GM18870 (cell line): Measurements from ENCODE around the gene FKBP10.
"Not testable (repeated sequence)": the region's sequence is repeated elsewhere in the genome, so short reads cannot be mapped to it uniquely, and the experiment has no call there.

ENCODE experiments used
- ATAC-seq: cut with Tn5 transposase; IDR thresholded peaks from one replicate; pipeline ENCODE4 v1.9.1; 2021; ENCODE audit warnings: moderate library complexity; ENCODE audit not compliant: unreplicated experiment

The FKBP10 gene

DNA sequence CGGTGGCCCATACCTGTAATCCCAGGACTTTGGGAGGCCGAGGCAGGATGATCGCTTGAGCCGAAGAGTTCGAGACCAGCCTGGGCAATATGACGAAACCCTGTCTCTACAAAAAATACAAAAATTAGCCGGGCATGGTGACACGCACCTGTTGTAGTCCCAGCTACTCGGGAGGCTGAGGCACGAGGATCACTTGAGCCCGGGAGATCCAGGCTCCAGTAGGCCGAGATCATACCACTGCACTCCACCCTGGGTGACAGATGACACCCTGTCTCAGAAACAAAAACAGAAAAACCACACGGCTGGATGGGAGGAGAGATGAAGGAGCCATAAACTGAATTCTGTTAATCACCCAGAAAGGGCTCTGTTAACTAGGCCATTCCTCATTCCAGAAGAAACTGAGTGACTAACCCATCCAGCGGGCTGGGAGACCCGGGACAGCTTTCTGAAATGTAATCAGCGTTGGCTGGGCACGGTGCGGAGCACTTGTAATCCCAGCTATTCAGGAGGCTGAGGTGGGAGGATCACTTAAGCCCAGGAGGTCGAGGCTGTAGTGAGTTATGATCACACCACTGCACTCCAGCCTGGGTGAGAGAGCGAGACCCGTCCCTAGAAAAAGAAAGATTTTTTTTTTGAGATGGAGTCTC is 23.9 kb downstream of the FKBP10 start:
- no peak for ATAC-seq

DNA sequence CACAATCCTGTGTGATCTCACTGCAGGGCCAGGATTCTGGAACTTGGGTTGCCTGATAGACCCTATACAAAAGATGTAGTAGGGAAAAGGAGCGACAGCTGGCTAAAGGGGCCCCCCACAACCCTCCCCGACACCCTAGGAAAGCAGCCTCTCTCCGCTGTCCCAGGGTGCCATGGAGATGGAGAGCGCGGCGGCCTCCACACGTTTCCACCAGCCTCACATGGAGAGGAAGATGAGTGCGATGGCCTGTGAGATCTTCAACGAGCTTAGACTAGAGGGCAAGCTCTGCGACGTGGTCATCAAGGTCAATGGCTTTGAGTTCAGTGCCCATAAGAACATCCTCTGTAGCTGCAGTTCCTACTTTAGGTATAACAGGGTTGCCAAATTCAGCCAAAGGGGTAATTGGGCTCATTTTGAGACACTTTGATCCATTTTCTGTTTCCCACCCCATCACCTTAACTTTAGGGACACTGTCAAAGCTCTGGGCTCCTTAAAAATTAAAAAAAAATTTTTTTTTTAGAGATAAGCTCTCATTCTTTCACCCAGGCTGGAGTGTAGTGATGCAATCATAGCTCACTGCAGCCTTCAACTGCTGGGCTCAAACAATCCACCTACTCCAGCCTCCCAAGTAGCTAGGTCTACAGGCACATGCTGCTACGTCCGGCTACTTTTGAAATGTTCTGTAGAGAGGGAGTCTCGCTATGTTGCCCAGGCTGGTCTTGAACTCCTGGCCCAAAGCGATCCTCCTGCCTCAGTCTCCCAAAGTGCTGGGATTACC is 25.1 kb downstream of the FKBP10 start, which contains the start of gene KLHL10:
KLHL10 (plus strand) TSS at position 65 of the 778 bp plus-strand sequence; CDS start at position 173, 108 bp downstream.
- no peak for ATAC-seq

DNA sequence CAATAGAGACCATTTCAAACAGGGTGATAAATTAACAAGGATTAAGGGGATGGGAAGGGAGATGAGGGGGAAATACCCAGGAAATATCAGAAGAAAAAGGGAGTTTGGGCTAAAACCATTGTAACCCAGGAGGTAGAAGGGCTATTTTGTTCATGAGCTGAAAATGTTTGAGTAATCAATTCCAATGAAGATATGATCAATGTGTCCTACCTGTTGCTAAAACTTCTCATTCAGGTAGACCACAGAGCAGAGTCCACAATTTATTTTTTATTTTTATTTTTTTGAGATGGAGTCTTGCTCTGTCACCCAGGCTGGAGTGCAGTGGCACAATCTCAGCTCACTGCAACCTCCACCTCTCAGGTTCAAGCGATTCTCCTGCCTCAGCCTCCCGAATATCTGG is 26.6 kb downstream of the FKBP10 start:
- not testable (repeated sequence) for ATAC-seq

DNA sequence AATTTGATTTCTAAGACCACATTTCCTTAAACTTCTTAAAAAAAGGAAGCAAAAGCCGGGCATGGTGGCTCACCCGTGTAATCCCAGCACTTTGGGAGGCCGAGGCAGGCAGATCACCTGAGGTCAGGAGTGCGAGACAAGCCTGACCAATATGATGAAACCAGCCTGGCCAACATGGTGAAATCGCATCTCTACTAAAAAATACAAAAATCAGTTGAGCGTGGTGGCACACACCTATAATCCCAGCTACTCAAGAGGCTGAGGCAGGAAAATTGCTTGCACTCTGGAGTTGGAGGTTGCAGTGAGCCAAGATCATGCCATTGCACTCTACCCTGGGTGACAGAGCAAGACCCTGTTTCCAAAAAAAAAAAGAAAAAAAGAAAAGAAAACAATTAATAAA is 28.0 kb downstream of the FKBP10 start:
- ATAC-seq, result not testable (repeated sequence)

DNA sequence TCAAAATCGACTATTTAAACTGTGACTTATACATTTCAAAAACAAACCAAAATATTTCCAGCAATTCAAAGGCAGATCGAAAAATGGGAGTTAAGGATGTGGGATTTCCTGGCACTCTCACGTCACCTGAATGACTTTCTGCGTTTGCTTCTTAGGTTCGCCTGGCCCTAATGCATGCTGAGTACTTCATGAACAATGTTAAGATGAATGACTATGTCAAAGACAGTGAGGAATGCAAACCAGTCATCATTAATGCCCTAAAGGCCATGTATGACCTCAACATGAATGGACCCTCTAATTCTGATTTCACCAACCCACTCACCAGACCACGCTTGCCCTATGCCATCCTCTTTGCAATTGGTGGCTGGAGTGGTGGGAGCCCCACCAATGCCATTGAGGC is 32.2 kb downstream of the FKBP10 start:
- no peak for ATAC-seq

DNA sequence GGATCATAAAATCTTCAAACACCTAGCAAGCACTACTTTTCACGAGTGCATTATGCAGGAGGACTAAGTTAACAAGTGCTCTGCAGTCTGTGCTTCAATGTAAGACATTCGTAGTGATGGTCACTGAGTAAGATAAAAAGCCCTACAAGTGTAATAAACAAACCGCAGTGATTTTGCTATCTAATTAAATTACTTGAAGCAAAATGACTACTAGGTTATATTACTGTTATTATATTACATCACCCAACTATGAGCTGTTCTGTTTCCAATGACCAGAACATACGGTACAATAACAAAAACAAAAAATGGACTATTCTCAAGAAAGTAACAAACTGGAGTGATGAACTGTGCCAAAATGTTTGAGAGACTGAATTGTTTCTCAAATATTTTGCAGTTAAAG is 36.0 kb downstream of the FKBP10 start:
- no peak for ATAC-seq

DNA sequence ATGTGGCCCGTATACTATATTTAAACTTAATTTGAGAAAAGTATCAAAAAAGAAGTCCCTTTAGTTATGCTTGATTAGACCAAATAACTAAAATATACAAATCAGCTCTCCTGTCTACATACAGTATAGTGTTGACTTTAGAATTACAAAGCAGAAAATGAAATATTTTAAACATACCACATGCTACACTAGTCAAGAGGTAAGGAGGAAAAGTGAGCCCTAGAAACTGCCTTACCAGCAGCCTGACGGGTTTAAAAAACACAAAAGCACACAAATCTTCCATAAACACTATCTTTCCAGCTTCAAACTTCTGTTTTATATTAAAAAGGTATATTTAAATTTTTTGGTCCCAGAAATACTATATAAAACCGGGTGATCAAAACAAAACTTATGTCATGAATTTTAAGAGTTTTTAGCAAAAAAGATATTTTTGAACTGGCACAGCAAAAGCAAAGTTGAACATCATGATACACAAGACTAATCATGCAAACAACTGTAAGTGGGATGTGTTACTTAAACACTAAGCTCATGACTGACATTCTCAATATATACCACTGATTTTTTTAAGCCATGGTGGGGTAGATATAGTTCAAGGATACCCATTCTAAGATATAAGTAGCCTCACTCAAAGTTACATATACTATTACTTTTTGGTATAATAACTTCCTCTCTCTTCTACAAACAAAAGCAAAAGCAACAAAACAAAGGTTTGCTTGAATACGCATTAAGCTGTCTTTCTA is 36.6 kb downstream of the FKBP10 start:
- no peak for ATAC-seq

DNA sequence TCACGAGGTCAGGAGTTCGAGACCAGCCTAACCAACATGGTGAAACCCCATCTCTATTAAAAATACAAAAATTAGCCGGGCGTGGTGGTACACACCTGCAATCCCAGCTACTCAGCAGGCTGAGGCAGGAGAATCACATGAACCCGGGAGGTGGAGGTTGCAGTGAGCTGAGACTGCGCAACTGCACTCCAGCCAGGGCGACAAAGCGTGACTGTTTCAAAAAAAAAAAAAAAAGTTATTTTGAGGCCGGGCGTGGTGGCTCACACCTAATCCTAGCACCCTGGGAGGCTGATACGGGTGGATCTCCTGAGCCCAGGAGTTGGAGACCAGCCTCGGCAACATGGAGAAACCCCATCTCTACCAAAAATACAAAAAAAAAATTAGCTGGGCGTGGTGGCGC is 38.6 kb downstream of the FKBP10 start:
- ATAC-seq, result not testable (repeated sequence)

DNA sequence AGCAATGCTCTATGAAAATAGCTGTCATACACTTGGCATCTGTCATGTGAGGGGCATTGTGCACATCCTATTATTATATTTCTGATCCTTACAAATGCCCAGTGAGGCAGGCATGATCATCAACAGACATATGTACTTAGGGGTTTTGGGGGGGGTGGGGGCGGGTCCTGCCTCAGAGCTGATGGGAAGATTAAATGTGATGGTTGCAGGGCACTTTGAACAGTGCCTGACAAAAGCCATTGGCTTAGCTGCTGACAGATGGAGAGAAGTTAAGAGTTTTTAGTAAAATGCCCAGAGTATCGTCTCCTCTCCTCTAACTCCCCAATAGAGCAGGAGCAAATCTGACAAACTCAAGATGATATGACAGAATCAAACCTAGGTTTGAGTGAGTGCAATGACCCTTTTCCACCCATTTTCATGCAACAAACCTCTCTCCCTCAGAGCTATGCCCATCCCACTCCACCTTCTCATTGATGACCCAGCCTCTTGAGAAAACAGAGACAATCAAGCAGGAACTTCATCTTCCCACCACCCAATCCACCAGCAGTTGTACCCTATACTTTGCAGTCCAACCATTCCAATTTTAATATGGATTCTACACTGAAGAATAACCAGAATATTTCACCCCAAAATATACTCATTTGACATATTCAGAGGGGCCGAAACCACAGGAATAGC is 47.6 kb downstream of the FKBP10 start:
- ATAC-seq, result no peak

DNA sequence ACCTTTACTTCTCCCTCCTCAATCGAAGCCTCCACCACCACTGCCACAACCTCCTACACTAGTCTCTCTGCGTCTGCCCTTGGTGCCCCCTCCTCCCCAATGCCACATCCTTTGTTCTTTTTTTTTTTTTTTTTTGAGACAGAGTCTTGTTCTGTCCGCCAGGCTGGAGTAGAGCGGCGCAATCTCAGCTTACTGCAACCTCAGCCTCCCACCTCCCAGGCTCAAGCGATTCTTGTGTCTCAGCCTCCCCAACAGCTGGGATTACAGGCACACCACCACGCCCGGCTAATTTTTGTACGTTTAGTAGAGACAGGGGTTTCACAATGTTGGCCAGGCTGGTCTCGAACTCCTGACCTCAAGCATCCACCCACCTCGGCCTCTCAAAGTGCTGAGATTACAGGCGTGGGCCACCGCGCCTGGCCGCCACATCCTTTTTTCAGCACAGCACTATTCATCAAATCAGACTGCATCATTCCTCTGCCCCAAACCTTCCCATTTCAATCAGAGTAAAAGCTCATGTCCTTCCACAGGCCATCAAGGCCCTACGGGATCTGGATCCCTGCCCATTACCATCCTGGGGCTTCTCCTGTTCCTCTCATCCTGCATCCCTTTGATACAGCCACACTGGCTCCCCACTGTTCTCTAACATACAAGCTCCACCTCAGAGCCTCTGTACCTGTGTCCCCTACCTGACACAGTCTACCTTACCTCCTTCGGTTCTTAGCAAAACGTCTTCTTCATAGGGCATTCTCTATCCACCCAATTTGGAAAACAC is 50.5 kb downstream of the FKBP10 start:
- ATAC-seq, result no peak

DNA sequence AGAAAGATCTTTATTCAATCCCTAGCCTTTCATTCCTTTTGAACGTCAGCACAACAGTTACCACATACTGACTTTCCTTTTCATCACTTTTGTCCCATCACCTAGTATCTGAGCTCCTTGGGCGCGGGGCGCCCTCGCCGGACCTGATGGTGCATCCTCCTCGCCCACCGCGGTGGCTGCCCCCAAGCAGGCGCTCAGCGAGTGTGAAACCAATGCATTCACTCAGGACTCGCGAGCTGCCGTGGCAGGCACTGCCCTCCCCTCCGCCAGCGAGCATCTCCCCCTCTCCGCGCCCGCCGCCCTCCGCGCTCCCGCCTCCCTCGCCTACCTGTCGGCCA is 51.7 kb downstream of the FKBP10 start:
- no peak for ATAC-seq

DNA sequence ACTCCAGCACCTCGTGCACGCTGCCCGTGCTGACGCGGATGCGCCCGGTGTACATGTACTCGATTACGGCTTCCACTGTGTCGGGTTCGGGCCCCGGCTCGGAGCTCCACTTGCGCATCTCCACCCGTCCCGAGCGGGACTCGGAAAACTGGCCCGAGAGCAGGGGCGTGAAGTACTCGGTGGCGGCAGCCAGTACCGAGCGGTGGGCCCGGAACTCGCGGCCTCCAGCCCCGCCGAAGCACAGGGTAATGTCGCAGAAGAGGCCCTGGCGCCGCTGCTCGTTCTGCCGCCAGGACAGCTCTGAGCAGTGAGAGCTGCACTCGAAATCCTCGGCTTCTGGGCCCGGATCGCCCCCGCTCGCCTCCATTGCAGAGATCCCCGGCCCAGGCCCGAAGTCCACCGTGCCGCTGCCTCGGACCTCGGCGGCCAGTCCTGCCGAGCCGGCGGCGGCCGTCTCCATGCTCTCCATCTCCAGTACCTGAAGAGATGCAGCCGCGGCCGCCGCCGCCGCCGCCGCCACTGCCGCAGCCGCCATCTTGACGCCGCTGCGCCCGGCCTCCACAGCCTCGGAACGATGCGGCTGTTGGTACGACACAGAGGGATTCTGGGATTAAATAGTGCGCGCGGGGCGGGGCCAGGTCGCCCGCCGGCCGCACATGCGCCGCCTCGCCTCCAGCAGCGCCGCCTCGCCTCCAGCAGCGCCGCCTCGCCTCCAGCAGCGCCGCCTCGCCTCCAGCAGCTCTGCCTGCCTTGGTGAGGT is 52.2 kb downstream of the FKBP10 start, which contains the start of gene KLHL11:
KLHL11 (minus strand) TSS at position 588 of the 760 bp plus-strand sequence; CDS start at position 535, 53 bp downstream.
- ATAC-seq, result peak; percentile 81

DNA sequence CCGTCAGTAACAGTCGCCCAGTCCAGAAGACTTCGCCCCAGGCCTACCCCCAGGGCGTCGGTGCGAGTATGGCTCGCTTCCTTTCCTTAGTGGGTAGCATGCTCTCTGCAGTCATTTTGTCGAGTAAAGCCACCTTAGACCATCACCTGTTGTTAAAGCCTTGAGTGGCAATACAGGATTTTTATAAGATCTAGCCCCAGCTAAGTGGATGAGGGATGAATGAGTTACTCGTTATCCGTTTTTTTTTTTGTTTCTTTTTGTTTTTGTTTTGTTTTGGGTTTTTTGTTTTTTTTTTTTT is 52.7 kb downstream of the FKBP10 start:
- no peak for ATAC-seq

DNA sequence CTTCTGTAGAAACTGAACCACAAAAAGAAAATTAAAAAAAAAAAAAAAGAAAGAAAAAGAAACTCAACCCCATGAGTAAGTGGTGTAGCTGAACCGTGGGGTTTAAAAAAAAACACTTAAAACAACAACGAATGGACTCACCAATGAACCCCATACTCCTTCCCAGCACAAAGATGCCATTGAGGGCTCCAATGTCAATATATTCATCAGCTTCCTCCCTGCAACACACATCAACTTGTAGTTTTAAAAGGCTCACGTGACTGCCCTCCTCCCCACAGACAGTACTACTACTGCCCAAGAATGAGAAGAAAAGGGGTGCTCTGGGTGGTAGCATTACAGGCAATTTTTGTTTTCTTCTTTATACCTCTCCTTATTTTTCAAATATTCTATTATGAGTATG is 55.8 kb downstream of the FKBP10 start:
- no peak for ATAC-seq

DNA sequence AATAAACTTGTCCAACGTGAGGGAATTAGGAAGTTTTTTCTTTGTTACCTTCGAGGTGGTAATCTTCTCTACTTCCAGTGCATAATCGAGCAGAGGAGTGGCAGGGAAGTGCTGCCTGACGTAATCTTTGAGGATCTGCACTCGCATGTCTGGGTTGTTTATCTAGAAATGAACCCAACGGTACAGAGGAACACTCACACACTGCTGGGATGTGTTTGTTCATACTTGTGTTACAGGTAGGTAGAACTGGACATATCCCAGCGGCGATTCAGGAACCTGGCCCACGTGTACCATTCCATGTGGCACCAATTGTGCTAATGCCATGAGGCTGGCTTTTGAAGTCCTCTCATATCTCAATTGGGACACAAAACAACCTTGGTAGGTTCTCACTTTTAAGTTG is 56.6 kb downstream of the FKBP10 start:
- no peak for ATAC-seq

DNA sequence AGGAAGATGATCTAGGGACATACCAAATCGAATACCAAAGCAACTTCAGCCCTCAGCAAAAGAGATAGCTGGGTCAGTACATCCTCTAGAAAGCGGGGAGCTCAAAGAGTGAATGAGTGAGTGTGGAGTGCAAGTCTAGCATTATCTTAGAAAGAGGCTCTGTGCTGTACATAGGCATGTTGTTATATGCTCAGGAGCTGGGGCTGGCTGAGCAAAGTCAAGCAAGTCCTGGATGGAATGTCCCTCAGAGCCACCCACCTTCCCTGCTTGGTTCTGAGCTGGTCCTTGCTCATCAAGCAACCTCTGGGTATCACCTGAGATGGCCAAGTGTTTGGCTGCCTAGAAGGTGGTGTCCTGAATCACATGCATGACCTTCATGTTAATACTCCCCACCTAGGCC is 57.3 kb downstream of the FKBP10 start:
- ATAC-seq, result no peak

DNA sequence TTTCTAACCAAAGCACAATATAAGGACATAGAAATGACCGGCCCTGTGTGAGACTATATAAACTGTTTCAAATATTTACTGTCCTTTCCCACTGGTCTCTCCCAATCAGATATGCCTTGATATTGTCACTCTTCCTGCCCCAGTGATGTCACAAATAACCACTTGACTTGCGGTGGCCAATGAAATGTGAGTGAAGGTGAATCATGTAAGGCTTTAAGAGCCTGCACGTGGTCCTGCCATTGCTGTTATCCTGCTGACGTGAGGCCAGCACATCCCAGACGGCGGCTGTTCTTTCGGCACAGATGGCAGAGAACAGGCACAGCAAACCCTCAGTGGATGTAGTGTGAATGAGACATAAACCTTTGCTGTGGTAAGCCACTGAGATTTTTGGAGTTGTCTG is 57.8 kb downstream of the FKBP10 start:
- ATAC-seq, result no peak

DNA sequence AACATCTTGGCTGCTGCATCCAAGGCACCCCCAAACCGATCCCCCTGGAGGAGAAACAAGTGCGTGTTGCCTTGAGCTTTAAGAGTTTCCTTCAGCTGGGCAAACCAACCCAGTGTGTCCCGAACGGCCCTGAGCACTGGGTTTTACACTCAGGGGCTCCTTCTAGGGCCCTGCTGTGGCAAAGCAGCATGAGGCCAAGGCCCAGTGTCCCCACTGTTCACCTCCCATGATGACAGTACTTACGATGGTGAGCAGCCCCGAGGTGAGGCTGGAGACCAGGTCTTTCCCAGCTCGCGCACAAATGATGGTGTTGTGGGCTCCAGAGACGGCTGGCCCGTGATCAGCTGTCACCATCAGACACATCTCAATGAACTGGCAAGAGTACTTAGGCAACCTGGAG is 59.0 kb downstream of the FKBP10 start:
- ATAC-seq, result no peak
